HEK293 (cell line): ENCODE measurements around the gene TSPYL4.
A peak's percentile ranks its signal among the peaks of the same experiment; 100 is the strongest.

Experiments used
- CTCF ChIA-PET: fragments of 350-600 bp; formaldehyde crosslinking; extraction: SDS; loops from one replicate; lab custom pipeline; 2021; ENCODE audit warnings: antibody characterized with exemption; lab: Yijun Ruan, JAX
- POLR2A ChIA-PET: fragments of 300-600 bp; formaldehyde crosslinking; extraction: SDS; loops from one replicate; lab custom pipeline; 2020; ENCODE audit warnings: antibody characterized with exemption, inconsistent platforms; lab: Yijun Ruan, JAX
- H3K27ac ChIP-seq: fragments of 200-500 bp; sonication (Bioruptor generic); 2 replicates; pipeline ENCODE4 v1.5.1; 2014; ENCODE audit warnings: low read depth, low read length, control low read depth, inconsistent platforms; ENCODE audit errors: extremely low read depth
- H3K36me3 ChIP-seq, 2 experiments: fragments of 200-500 bp in 1 of 2; sonication (Bioruptor generic) in 1 of 2; 1 replicate in 1 of 2; 2 replicates in 1 of 2; pipeline ENCODE4 v1.5.1; 2014 to 2017; ENCODE audit warnings: inconsistent platforms in 2 of 2, low read length in 2 of 2; ENCODE audit not compliant: control insufficient read depth in 2 of 2, insufficient read depth in 1 of 2
- H3K4me1 ChIP-seq: fragments of 200-500 bp; sonication (Bioruptor generic); 2 replicates; pipeline ENCODE4 v1.5.1; 2014; ENCODE audit warnings: mild to moderate bottlenecking, low read length, inconsistent platforms; ENCODE audit not compliant: control insufficient read depth, insufficient read depth
- H3K4me3 ChIP-seq: 2 replicates; pipeline ENCODE4 v1.5.1; 2011; ENCODE audit warnings: low read depth, mild to moderate bottlenecking, control low read depth, low read length, moderate library complexity
- H3K9me3 ChIP-seq: fragments of 200-500 bp; sonication (Bioruptor generic); 2 replicates; pipeline ENCODE4 v1.5.1; 2014; ENCODE audit warnings: low read depth, low read length, inconsistent platforms; ENCODE audit not compliant: control insufficient read depth, insufficient read depth
- ATF2 ChIP-seq: fragments of 450-650 bp; formaldehyde crosslinking; IDR thresholded peaks from 2 replicates; pipeline ENCODE4 v1.5.1; 2016; ENCODE audit warnings: missing biosample characterization, missing genetic modification characterization, low read depth
- GLI2 ChIP-seq: fragments of 450-650 bp; formaldehyde crosslinking; IDR thresholded peaks from 2 replicates; pipeline ENCODE4; 2017; ENCODE audit warnings: missing biosample characterization, missing genetic modification characterization, low read depth, borderline replicate concordance
- KLF1 ChIP-seq: fragments of 450-650 bp; formaldehyde crosslinking; IDR thresholded peaks from 2 replicates; pipeline ENCODE4 v1.5.1; 2016; ENCODE audit warnings: missing biosample characterization, missing genetic modification characterization
- PRDM4 ChIP-seq: fragments of 450-650 bp; formaldehyde crosslinking; IDR thresholded peaks from 2 replicates; pipeline ENCODE4 v1.5.1; 2017; ENCODE audit warnings: missing biosample characterization, missing genetic modification characterization
- SCRT2 ChIP-seq: fragments of 450-650 bp; formaldehyde crosslinking; IDR thresholded peaks from 2 replicates; pipeline ENCODE4 v1.5.1; 2016; ENCODE audit warnings: missing biosample characterization, missing genetic modification characterization
- SP2 ChIP-seq: fragments of 450-650 bp; formaldehyde crosslinking; IDR thresholded peaks from 2 replicates; pipeline ENCODE4 v1.5.1; 2016; ENCODE audit warnings: missing biosample characterization, missing genetic modification characterization
- SP3 ChIP-seq: fragments of 450-650 bp; formaldehyde crosslinking; IDR thresholded peaks from 2 replicates; pipeline ENCODE4 v1.5.1; 2016; ENCODE audit warnings: missing biosample characterization, missing genetic modification characterization
- SP7 ChIP-seq: fragments of 450-650 bp; formaldehyde crosslinking; IDR thresholded peaks from 2 replicates; pipeline ENCODE4 v1.5.1; 2016; ENCODE audit warnings: missing biosample characterization, missing genetic modification characterization
- TRIM28 ChIP-seq: IDR thresholded peaks from 2 replicates; pipeline ENCODE4 v1.6.1; 2011; ENCODE audit warnings: low read length, control low read depth, borderline replicate concordance
- ZBTB1 ChIP-seq: fragments of 450-650 bp; formaldehyde crosslinking; IDR thresholded peaks from 2 replicates; pipeline ENCODE4 v1.5.1; 2016; ENCODE audit warnings: missing biosample characterization, missing genetic modification characterization
- ZBTB48 ChIP-seq: fragments of 450-650 bp; formaldehyde crosslinking; IDR thresholded peaks from 2 replicates; pipeline ENCODE4 v1.5.1; 2016; ENCODE audit warnings: missing biosample characterization, missing genetic modification characterization
- ZEB2 ChIP-seq: fragments of 450-650 bp; formaldehyde crosslinking; IDR thresholded peaks from 2 replicates; pipeline ENCODE4 v1.5.1; 2016; ENCODE audit warnings: missing biosample characterization, missing genetic modification characterization
- ZFP3 ChIP-seq: fragments of 450-650 bp; formaldehyde crosslinking; IDR thresholded peaks from 2 replicates; pipeline ENCODE4 v1.5.1; 2016; ENCODE audit warnings: low read depth, missing biosample characterization, missing genetic modification characterization
- ZFP37 ChIP-seq: fragments of 450-650 bp; formaldehyde crosslinking; IDR thresholded peaks from 2 replicates; pipeline ENCODE4 v1.5.1; 2016; ENCODE audit warnings: missing biosample characterization, missing genetic modification characterization
- ZIC2 ChIP-seq: fragments of 450-650 bp; formaldehyde crosslinking; IDR thresholded peaks from 2 replicates; pipeline ENCODE4 v1.5.1; 2016; ENCODE audit warnings: missing biosample characterization, missing genetic modification characterization
- ZNF112 ChIP-seq: fragments of 450-650 bp; formaldehyde crosslinking; IDR thresholded peaks from 2 replicates; pipeline ENCODE4 v1.5.0; 2017; ENCODE audit warnings: missing biosample characterization, missing genetic modification characterization
- ZNF184 ChIP-seq: fragments of 450-650 bp; IDR thresholded peaks from 2 replicates; pipeline ENCODE4 v1.5.1; 2018; ENCODE audit warnings: missing biosample characterization, mild to moderate bottlenecking, missing genetic modification characterization
- ZNF214 ChIP-seq: fragments of 450-650 bp; formaldehyde crosslinking; IDR thresholded peaks from 2 replicates; pipeline ENCODE4 v1.5.1; 2017; ENCODE audit warnings: missing biosample characterization, mild to moderate bottlenecking, missing genetic modification characterization, borderline replicate concordance
- ZNF221 ChIP-seq: fragments of 450-650 bp; formaldehyde crosslinking; IDR thresholded peaks from 2 replicates; pipeline ENCODE4 v1.5.1; 2017; ENCODE audit warnings: missing biosample characterization, missing genetic modification characterization, borderline replicate concordance
- ZNF239 ChIP-seq: fragments of 450-650 bp; formaldehyde crosslinking; IDR thresholded peaks from 2 replicates; pipeline ENCODE4 v1.5.1; 2016; ENCODE audit warnings: missing biosample characterization, missing genetic modification characterization
- ZNF341 ChIP-seq: fragments of 450-650 bp; formaldehyde crosslinking; IDR thresholded peaks from 2 replicates; pipeline ENCODE4; 2016; ENCODE audit warnings: low read depth, missing biosample characterization, missing genetic modification characterization
- ZNF37A ChIP-seq: fragments of 450-650 bp; IDR thresholded peaks from 2 replicates; pipeline ENCODE4 v1.5.1; 2018; ENCODE audit warnings: missing biosample characterization, missing genetic modification characterization
- ZNF398 ChIP-seq: fragments of 450-650 bp; formaldehyde crosslinking; IDR thresholded peaks from 2 replicates; pipeline ENCODE4 v1.5.1; 2017; ENCODE audit warnings: missing biosample characterization, missing genetic modification characterization
- ZNF548 ChIP-seq: fragments of 450-650 bp; formaldehyde crosslinking; IDR thresholded peaks from 2 replicates; pipeline ENCODE4 v1.5.1; 2016; ENCODE audit warnings: missing biosample characterization, missing genetic modification characterization
- ZNF558 ChIP-seq: fragments of 450-650 bp; formaldehyde crosslinking; IDR thresholded peaks from 2 replicates; pipeline ENCODE4 v1.5.1; 2016; ENCODE audit warnings: missing biosample characterization, missing genetic modification characterization
- ZNF571 ChIP-seq: fragments of 450-650 bp; formaldehyde crosslinking; IDR thresholded peaks from 2 replicates; pipeline ENCODE4 v1.5.0; 2017; ENCODE audit warnings: missing biosample characterization, missing genetic modification characterization
- ZNF600 ChIP-seq: fragments of 450-650 bp; formaldehyde crosslinking; IDR thresholded peaks from 2 replicates; pipeline ENCODE4 v1.5.1; 2016; ENCODE audit warnings: missing biosample characterization, missing genetic modification characterization
- ZNF629 ChIP-seq: fragments of 450-650 bp; formaldehyde crosslinking; IDR thresholded peaks from 2 replicates; pipeline ENCODE4 v1.5.1; 2017; ENCODE audit warnings: missing biosample characterization, missing genetic modification characterization
- ZNF639 ChIP-seq: fragments of 450-650 bp; formaldehyde crosslinking; IDR thresholded peaks from 2 replicates; pipeline ENCODE4 v1.5.1; 2016; ENCODE audit warnings: missing biosample characterization, missing genetic modification characterization
- ZNF791 ChIP-seq: fragments of 450-650 bp; formaldehyde crosslinking; IDR thresholded peaks from 2 replicates; pipeline ENCODE4 v1.5.1; 2016; ENCODE audit warnings: missing biosample characterization, missing genetic modification characterization
- ZXDB ChIP-seq: fragments of 450-650 bp; formaldehyde crosslinking; IDR thresholded peaks from 2 replicates; pipeline ENCODE4 v1.5.1; 2016; ENCODE audit warnings: missing biosample characterization, missing genetic modification characterization

The TSPYL4 gene

GRCh38 chr6:116238083-116238482 lies 15.8 kb downstream of the TSPYL4 start:
- H3K9me3 ChIP-seq, result no peaks in the 10 kb centered on the region
- H3K4me1 ChIP-seq, result no peaks in the 10 kb centered on the region
- no peak overlapping the region for H3K4me3 ChIP-seq
- no peak overlapping the region for H3K27ac ChIP-seq
- POLR2A ChIA-PET, result no interaction called here
- peaks cover 0 to 8% of the 10 kb centered on the region in 2 experiments; a peak in 1 of 3 replicates for H3K36me3 ChIP-seq
- no peak for TF ChIP-seq ATF2
- TF ChIP-seq ZNF600 (tag by site-specific recombination), result no peak
- no peak for TF ChIP-seq SP3 (tag by site-specific recombination)
- TF ChIP-seq ZNF629 (tag by site-specific recombination), result no peak
- no peak for TF ChIP-seq ZBTB1 (tag by site-specific recombination)
- TF ChIP-seq PRDM4, result no peak
- 0 out of 2 replicates have a peak, but pooled peaks have one; percentile 23 for TF ChIP-seq SCRT2 (tag by site-specific recombination)
- TF ChIP-seq ZBTB48, result no peak
- TF ChIP-seq ZNF791 (tag by site-specific recombination), result no peak
- no peak for TF ChIP-seq TRIM28
- no peak for TF ChIP-seq ZNF548 (tag by site-specific recombination)
- TF ChIP-seq ZNF239 (tag by site-specific recombination), result no peak
- peak; percentile 33 for TF ChIP-seq ZIC2 (tag by site-specific recombination)
- no peak for TF ChIP-seq ZNF112 (tag by site-specific recombination)
- no peak for TF ChIP-seq ZXDB
- TF ChIP-seq, all 188 proteins: peak for 2
- CTCF ChIA-PET, result interaction anchor here (1.5 to 1.8 kb wide), 2 partner anchors 20 to 22 kb away, joined by 5 to 6 read pairs; no protein-coding TSS in a partner anchor

GRCh38 chr6:116234689-116235088 lies 19.2 kb downstream of the TSPYL4 start:
- CTCF ChIA-PET, result interaction anchor here (1.1 kb wide), 1 partner anchor 34 kb away, joined by 3 read pairs; no protein-coding TSS in a partner anchor
- no peak overlapping the region for H3K4me3 ChIP-seq
- no peak for TF ChIP-seq SP2 (tag by site-specific recombination)
- TF ChIP-seq ZNF639 (tag by site-specific recombination), result no peak
- no peak for TF ChIP-seq ZFP3
- no peak for TF ChIP-seq ZNF398 (tag by site-specific recombination)
- TF ChIP-seq KLF1 (tag by site-specific recombination), result no peak
- no peak for TF ChIP-seq SP3 (tag by site-specific recombination)
- no peak for TF ChIP-seq ZNF214 (tag by site-specific recombination)
- TF ChIP-seq GLI2 (tag by site-specific recombination), result no peak
- TF ChIP-seq SP7, result no peak
- TF ChIP-seq ZEB2, result no peak
- TF ChIP-seq ZNF221, result no peak
- no peak for TF ChIP-seq ZNF37A
- no peak for TF ChIP-seq ZNF184
- TF ChIP-seq ZNF571, result no peak
- TF ChIP-seq ZFP37 (tag by site-specific recombination), result no peak
- no peak for TF ChIP-seq ZNF558 (tag by site-specific recombination)
- TF ChIP-seq ZNF341, result no peak
- POLR2A ChIA-PET, result no interaction called here
- H3K4me1 ChIP-seq, result no peaks in the 10 kb centered on the region
- no peak overlapping the region for H3K27ac ChIP-seq
- no peaks in the 10 kb centered on the region for H3K9me3 ChIP-seq
- peaks cover 0 to 10% of the 10 kb centered on the region in 2 experiments; a peak in 1 of 3 replicates for H3K36me3 ChIP-seq
